SK-N-SH (cell line): ENCODE data around the gene PRKG1. TPM values are rescaled to one million over a fixed set of nuclear protein-coding genes. Genes with fewer than 3 reads are reported as not detected.
"Not testable (repeated sequence)": the region's sequence is repeated elsewhere in the genome, so short reads cannot be mapped to it uniquely, and the experiment has no call there.

Source experiments
- CTCF ChIA-PET: fragments of 300-600, 350-600 bp; formaldehyde crosslinking; extraction: SDS; loops from one replicate; lab custom pipeline; 2021; lab: Yijun Ruan, JAX
- POLR2A ChIA-PET: fragments of 350-600 bp; sonication (Branson Sonifier 250); formaldehyde crosslinking; extraction: SDS; loops from one replicate; lab custom pipeline; 2020; ENCODE audit warnings: antibody characterized with exemption, inconsistent platforms; lab: Yijun Ruan, JAX
- DNase-seq: peaks from one replicate; pipeline ENCODE4 v3.0.0; 2012
- H2AFZ ChIP-seq: fragments of 200-600 bp; sonication (generic); 2 replicates; pipeline ENCODE4 v1.8.1; 2016; ENCODE audit warnings: antibody characterized with exemption, mild to moderate bottlenecking, low read depth
- H3F3A ChIP-seq: fragments of 200-600 bp; sonication (generic); replicated peaks from 2 replicates; pipeline ENCODE3; 2016; ENCODE audit warnings: antibody characterized with exemption, mild to moderate bottlenecking; ENCODE audit not compliant: insufficient read depth
- H3K27ac ChIP-seq, 2 experiments: fragments of 200-500 bp in 1 of 2; fragments of 200-600 bp in 1 of 2; sonication (Bioruptor generic) in 1 of 2; sonication (generic), shearing (Covaris generic) in 1 of 2; 2 replicates each; pipeline versions ENCODE4 v1.5.1 to v1.6.1; 2014 to 2016; ENCODE audit warnings: low read depth in 2 of 2, inconsistent platforms in 1 of 2, low read length in 1 of 2, mild to moderate bottlenecking in 1 of 2, mixed read lengths in 1 of 2
- H3K27me3 ChIP-seq: fragments of 200-600 bp; sonication (generic), shearing (Covaris generic); 2 replicates; pipeline ENCODE4 v1.6.1; 2016; ENCODE audit warnings: mixed run types; ENCODE audit not compliant: insufficient read depth
- H3K36me3 ChIP-seq, 2 experiments: fragments of 200-500 bp in 1 of 2; fragments of 200-600 bp in 1 of 2; sonication (Bioruptor generic) in 1 of 2; sonication (generic) in 1 of 2; replicated peaks in 1 of 2; 2 replicates each; pipeline versions ENCODE3 to v1.5.1; 2014 to 2016; ENCODE audit warnings: low read length in 1 of 2, mild to moderate bottlenecking in 1 of 2; ENCODE audit not compliant: insufficient read depth in 2 of 2, control insufficient read depth in 1 of 2
- H3K4me1 ChIP-seq, 2 experiments: fragments of 200-500 bp in 1 of 2; fragments of 200-600 bp in 1 of 2; sonication (Bioruptor generic) in 1 of 2; sonication (generic), shearing (Covaris generic) in 1 of 2; 2 replicates each; pipeline versions ENCODE4 v1.5.1 to v1.6.1; 2014 to 2016; ENCODE audit warnings: low read depth in 1 of 2, low read length in 1 of 2, mixed run types in 1 of 2; ENCODE audit not compliant: insufficient read depth in 2 of 2, control insufficient read depth in 1 of 2
- H3K4me2 ChIP-seq: fragments of 200-600 bp; sonication (generic), shearing (Covaris generic); 2 replicates; pipeline ENCODE4 v1.6.1; 2017; ENCODE audit warnings: mixed run types
- H3K4me3 ChIP-seq, 2 experiments: fragments of 200-500 bp in 1 of 2; fragments of 200-600 bp in 1 of 2; sonication (Bioruptor generic) in 1 of 2; sonication (generic), shearing (Covaris generic) in 1 of 2; 2 replicates each; pipeline versions ENCODE4 v1.5.1 to v1.8.1; 2014 to 2016; ENCODE audit warnings: low read depth in 2 of 2, inconsistent platforms in 1 of 2, low read length in 1 of 2, mild to moderate bottlenecking in 1 of 2, mixed read lengths in 1 of 2, moderate library complexity in 1 of 2
- H3K79me2 ChIP-seq: fragments of 200-600 bp; sonication (generic); 2 replicates; pipeline ENCODE4 v1.8.1; 2017; ENCODE audit warnings: mild to moderate bottlenecking; ENCODE audit not compliant: insufficient read depth
- H3K9ac ChIP-seq: fragments of 200-600 bp; sonication (generic); 2 replicates; pipeline ENCODE4 v1.6.1; 2017; ENCODE audit warnings: mixed run types
- H3K9me2 ChIP-seq: fragments of 200-600 bp; sonication (generic); 2 replicates; pipeline ENCODE4 v1.6.1; 2017; ENCODE audit warnings: mixed run types
- H3K9me3 ChIP-seq: fragments of 200-600 bp; sonication (generic); 2 replicates; pipeline ENCODE4 v1.6.1; 2017; ENCODE audit warnings: mixed run types, mild to moderate bottlenecking, moderate library complexity
- H4K20me1 ChIP-seq: fragments of 200-600 bp; sonication (generic); 2 replicates; pipeline ENCODE4 v1.6.1; 2017; ENCODE audit warnings: mild to moderate bottlenecking, mixed run types; ENCODE audit not compliant: insufficient read depth
- CHD2 ChIP-seq: fragments of 150-350 bp; IDR thresholded peaks from 2 replicates; pipeline ENCODE4 v1.6.1; 2018; ENCODE audit warnings: low read length; ENCODE audit not compliant: partially characterized antibody
- FOXJ3 ChIP-seq: sonication (generic); formaldehyde crosslinking; IDR thresholded peaks from 2 replicates; pipeline ENCODE4 v1.5.1; 2020; ENCODE audit warnings: mild to moderate bottlenecking, missing genetic modification reagents
- FOXM1 ChIP-seq: IDR thresholded peaks from 2 replicates; pipeline ENCODE4 v1.4.0; 2012; ENCODE audit warnings: low read depth, mild to moderate bottlenecking
- IRF3 ChIP-seq: fragments of 150-350 bp; IDR thresholded peaks from 2 replicates; pipeline ENCODE4 v1.6.1; 2016; ENCODE audit warnings: mild to moderate bottlenecking, low read depth, low read length
- MAX ChIP-seq: IDR thresholded peaks from 2 replicates; pipeline ENCODE4 v1.4.0; 2012; ENCODE audit warnings: low read depth
- NRF1 ChIP-seq: IDR thresholded peaks from 2 replicates; pipeline ENCODE4 v1.6.1; 2012; ENCODE audit warnings: low read depth, mild to moderate bottlenecking, low read length
- POLR2AphosphoS5 ChIP-seq: IDR thresholded peaks from 2 replicates; pipeline ENCODE4 v1.6.1; 2012; ENCODE audit warnings: low read depth, low read length
- TAF1 ChIP-seq: IDR thresholded peaks from 2 replicates; pipeline ENCODE4 v1.6.1; 2012; ENCODE audit warnings: low read depth, mild to moderate bottlenecking, low read length, moderate library complexity, borderline replicate concordance
- TCF12 ChIP-seq: IDR thresholded peaks from 2 replicates; pipeline ENCODE4 v1.4.0; 2012
- WGBS: methylation state at CpG from one replicate; pipeline ENCODE4 v1.1.6; 2017; ENCODE audit warnings: low lambda C conversion rate; 5-methylcytosine and 5-hydroxymethylcytosine counted together
- polyA plus RNA-seq, 3 experiments: library from polyadenylated mRNA; depleted of rRNA; stranded (reverse); fragments of >200 nt; gene quantifications; 2 replicates each; pipeline ENCODE4 v1.2.3, GENCODE V29; 2012
- TF ChIP-seq, protein P1 (sequence below): fragments of 150-350 bp; IDR thresholded peaks from 2 replicates; pipeline ENCODE4 v1.6.1; 2017; ENCODE audit warnings: antibody characterized with exemption, low read length, low read depth, borderline replicate concordance
- TF ChIP-seq, protein P2 (sequence below): IDR thresholded peaks from 2 replicates; pipeline ENCODE4; 2012

Gene PRKG1
- polyA plus RNA-seq, 1 of the 3 experiments (the other 2 are of a cell fraction): 4.1 TPM

DNA sequence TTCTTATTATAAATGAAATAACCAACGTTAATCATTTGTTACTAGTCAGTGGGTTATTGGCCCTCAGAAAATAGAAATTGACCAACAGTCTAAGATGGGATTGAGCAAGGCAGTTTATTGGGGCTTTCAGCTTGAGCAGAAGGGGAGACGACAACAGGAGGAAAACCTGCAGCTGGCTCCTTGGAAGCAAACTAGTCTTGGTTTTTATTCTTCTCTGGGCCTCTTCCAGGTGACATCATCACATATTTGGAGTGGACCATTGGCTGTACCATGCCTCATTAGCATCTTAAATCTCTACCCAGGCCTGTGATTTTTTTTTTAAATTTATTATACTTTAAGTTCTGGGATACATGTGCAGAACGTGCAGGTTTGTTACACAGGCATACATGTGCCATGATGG lies 684.1 kb downstream of the PRKG1 start:
- no peaks in the 10 kb centered on the region for H3K79me2 ChIP-seq
- H3K9ac ChIP-seq: no peak overlapping the region
- no peak overlapping the region for H3K4me3 ChIP-seq
- WGBS: 83% methylated on average over 3 of the region's 3 CpGs
- DNase-seq: no peak
- H2AFZ ChIP-seq: no peak overlapping the region
- H3K4me2 ChIP-seq: no peak overlapping the region
- POLR2A ChIA-PET: no interaction called here
- no peaks in the 10 kb centered on the region for H3K9me3 ChIP-seq
- no peaks in the 10 kb centered on the region for H3K4me1 ChIP-seq
- TF ChIP-seq, protein P1, sequence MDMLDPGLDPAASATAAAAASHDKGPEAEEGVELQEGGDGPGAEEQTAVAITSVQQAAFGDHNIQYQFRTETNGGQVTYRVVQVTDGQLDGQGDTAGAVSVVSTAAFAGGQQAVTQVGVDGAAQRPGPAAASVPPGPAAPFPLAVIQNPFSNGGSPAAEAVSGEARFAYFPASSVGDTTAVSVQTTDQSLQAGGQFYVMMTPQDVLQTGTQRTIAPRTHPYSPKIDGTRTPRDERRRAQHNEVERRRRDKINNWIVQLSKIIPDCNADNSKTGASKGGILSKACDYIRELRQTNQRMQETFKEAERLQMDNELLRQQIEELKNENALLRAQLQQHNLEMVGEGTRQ: no peak
- TF ChIP-seq NRF1 (no peak), CHD2 (no peak), FOXJ3 (CRISPR knock-in tag) (no peak), TAF1 (no peak), MAX (no peak), POLR2AphosphoS5 (no peak), IRF3 (no peak), TCF12 (no peak), FOXM1 (no peak)
- TF ChIP-seq, protein P2, sequence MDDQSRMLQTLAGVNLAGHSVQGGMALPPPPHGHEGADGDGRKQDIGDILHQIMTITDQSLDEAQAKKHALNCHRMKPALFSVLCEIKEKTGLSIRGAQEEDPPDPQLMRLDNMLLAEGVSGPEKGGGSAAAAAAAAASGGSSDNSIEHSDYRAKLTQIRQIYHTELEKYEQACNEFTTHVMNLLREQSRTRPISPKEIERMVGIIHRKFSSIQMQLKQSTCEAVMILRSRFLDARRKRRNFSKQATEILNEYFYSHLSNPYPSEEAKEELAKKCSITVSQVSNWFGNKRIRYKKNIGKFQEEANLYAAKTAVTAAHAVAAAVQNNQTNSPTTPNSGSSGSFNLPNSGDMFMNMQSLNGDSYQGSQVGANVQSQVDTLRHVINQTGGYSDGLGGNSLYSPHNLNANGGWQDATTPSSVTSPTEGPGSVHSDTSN: no peak
- TF ChIP-seq, all 33 proteins: peak for 0
- no peak overlapping the region for H3K27ac ChIP-seq
- no peaks in the 10 kb centered on the region for H3K36me3 ChIP-seq
- no peaks in the 10 kb centered on the region for H4K20me1 ChIP-seq
- no peaks in the 10 kb centered on the region for H3K27me3 ChIP-seq
- no peaks in the 10 kb centered on the region for H3F3A ChIP-seq
- H3K9me2 ChIP-seq: no peaks in the 10 kb centered on the region
- CTCF ChIA-PET: no interaction called here

- DNase-seq, H3K9me2 ChIP-seq, H3F3A ChIP-seq, H2AFZ ChIP-seq, H3K9me3 ChIP-seq, H3K9ac ChIP-seq, H3K79me2 ChIP-seq, POLR2A ChIA-PET, CTCF ChIA-PET, H4K20me1 ChIP-seq, H3K4me3 ChIP-seq, H3K36me3 ChIP-seq, H3K4me1 ChIP-seq, H3K27ac ChIP-seq, H3K27me3 ChIP-seq, H3K4me2 ChIP-seq: not testable (repeated sequence)
- WGBS: 45% methylated on average over 1 of the region's 1 CpG
Observed at GRCh38 chr10:51758838-51759237, 684.6 kb downstream of the PRKG1 start.
